ENCODE measurements around the gene CMC1.
A peak's percentile ranks its signal among the peaks of the same experiment; 100 is the strongest.
"Not testable (repeated sequence)": the region's sequence is repeated elsewhere in the genome, so short reads cannot be mapped to it uniquely, and the experiment has no call there.

Gene CMC1

DNA sequence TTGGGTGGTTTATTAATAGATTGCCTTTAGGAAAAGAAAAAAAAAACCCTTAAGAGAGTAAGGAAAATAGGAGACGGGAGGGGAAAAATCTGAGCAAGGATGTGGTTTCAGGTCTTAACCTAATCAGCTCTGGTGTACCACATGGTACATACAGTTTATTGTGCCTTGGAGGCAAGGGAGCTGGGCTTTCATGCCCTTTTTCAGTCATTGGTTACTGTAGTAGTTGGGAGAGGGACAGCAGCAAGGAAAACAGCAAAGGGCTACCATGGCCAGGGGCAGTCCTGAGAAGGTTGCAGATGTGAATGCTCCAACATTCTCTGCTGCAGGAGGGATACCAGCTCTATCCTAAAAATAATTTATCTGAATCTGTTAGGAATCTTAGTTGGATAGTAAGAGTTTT lies 5.9 kb downstream of the CMC1 start:
- no peak for DNase-seq

DNA sequence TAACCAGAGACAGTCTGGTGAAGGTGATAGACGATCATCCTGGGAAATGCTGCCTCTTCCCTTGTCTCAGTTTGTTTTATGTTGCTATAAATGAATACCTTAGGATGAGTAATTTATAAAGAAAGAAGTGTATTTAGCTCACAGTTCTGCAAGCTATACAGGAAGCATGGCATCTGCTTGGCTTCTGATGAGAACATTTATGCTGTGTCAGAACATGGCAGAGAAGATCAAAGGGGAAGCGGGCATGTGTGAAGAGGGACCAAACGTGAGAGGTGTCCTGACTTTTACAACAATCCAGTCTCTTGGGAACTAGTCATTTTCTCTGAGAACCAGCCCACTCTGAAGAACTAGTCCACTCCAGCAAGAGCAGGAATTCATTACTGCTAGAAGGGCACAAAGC lies 9.6 kb downstream of the CMC1 start:
- DNase-seq, result no peak

DNA sequence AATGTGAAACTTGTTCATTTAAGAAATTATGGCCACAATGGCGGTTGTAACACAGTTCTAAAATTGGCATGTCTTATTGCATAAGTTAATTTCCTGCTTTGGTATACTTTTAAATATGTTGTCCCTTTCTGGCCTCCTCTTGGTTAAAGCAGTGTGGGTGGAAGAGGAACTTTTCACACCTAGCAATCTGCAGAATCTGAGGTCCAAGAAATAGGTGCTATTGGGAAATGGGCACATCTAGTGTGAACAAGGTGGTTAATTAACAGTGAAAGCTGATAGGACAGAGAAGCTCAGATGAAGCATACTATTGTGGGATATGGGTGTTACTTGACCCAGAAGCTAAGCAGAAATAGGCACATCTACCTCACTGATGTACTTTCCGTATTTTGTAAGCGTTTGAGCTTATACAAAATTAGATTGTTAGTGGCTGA lies 10.6 kb downstream of the CMC1 start:
- peak; percentile 60 for DNase-seq

DNA sequence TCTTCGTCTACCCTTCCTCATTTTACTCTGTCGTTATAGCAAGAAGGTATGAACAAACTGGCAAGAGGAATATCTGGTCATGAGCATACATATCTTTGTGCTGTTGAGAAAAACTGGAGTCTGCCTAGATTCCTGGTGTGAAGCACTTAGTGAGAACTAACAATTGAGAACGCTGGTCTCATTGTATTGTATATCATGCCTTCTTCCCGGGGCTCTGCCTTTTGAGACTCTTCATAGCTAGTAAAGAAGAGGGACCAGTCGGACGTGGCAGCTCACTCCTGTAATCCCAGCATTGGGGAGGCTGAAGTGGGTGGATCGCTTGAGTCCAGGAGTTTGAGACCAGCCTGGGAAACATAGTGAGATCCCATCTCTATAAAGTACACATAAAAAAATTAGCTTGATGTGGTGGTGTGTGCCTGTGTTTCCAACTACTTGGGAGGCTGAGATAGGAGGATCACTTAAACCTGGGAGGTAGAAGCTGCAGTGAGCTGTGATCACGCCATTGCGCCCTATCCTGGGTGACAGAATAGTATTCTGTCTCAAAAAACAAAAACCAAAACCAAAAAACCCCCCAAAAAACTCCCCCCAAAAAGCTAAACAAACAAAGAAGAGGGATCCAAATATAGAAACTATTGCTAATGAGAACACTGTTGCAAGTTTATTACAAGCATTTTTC lies 11.8 kb downstream of the CMC1 start:
- DNase-seq, result no peak

DNA sequence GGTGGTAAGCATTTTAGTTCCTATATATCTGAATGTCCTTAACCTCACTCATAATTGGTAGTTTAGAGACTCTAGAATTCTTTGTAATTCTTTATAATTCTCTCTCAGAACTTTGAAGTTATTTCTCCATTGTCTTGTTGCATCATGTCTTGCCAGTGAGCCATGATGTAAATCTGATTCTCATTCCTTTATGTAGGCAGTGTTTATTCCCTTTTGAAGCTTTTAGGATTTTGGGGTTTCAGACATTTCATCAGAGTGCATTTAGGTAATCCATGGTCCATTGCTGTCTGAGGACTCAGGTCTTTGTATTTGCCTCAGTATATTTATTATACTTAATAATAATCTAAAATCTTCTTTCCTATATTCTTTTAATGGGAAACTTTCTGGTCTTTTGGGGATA lies 20.6 kb downstream of the CMC1 start:
- DNase-seq, result no peak

DNA sequence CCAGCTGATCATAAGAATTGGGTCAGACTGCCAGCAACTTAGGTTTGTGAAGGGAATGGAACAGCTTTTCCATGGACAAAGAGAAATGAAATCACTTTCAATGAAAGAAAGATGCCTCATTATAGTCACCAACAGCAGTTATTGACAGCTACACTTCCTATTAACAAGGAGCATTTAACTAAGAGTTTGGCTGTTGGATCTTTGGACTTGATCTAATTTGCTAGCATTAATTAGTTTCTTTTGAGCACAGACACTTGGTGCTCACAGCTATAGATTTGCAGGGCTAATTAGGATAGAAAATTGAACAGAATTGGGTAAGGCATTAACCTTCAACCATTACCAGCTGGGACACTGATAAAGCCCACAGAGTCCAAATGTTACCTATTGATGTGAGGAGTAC lies 24.2 kb downstream of the CMC1 start:
- DNase-seq, result no peak

DNA sequence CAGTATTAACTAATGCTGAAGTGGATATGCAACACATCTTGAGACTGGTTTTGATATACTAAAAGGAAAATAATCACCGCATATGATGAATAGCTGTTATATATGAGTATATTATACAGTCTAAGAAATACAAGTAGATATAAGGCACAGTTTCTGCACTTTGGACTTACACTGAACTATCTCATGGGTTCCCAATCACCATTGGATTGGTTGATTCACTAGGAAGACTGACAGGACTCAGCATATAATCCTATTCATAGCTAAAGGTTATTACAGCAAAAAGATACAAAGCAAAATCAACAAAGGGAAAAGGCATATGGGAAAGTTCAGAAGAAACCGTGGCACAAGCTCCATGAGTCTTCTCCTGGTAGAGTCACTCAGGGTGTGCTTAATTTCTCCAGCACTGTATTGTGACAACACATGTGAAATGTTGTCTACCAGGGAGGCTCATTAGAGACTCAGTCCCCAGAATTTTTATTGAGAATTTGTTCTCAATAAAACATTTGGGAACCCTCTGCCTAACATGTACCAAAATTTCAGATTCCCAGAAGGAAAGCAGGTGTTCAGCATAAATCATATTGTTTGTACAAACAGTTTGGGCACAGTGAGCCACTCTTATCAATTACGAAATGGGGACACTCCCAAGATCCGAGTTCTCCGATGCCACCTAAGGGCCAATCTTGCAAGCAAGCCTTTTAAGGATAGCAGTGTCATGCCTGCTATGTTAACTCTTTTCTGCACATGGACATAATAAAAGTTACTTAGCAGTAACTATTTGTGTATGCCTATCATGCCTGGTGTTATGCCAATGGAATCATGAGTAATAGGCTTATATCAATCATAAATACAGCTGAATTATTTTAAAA lies 26.8 kb downstream of the CMC1 start:
- no peak for DNase-seq

DNA sequence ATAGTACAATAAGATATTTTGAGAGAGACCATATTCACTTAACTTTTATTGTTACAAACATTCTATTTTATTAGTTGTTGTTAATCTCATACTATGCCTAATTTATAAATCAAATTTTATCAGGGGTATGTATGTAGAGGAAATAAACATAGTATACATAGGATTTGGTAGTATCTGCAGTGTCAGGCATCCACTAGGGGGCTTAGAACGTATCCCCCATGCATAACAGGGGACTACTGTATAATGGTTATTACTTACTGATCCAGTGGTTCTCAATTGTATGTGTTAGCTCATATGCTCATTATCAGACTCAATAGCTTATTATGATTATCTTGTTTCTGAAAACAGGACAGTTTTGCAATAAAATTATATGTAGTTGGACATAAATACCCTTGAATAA lies 27.6 kb downstream of the CMC1 start:
- DNase-seq, result no peak

DNA sequence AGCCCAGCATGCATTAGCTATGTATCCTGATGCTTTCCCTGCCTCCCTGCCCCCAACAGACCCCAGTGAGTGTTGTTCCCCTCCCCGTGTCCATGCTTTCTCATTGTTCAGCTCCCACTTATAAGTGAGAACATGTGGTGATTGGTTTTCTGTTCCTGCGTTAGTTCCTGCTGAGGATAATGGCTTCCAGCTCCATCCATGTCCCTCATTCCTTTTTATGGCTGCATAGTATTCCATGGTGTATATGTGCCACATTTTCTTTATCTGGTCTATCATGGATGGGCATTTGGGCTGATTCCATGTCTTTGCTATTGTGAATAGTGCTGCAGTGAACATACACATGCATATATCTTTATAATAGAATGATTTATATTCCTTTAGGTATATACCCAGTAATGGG lies 28.5 kb downstream of the CMC1 start:
- not testable (repeated sequence) for DNase-seq

DNA sequence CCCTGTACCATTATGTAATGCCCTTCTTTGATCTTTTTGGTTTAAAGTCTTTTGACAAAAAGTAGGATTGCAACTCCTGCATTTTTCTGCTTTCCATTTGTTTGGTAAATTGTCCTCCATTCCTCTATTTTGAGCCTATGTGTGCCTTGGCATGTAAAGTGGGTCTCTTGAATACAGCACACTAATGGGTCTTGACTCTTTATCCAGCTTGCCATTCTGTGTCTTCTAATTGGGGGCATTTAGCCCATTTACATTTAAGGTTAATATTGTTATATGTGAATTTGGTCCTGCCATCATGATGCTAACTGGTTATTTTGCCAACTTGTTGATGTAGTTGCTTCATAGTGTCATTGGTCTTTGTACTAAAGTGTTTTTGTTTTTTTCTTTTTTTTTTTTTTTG lies 32.4 kb downstream of the CMC1 start:
- no peak for DNase-seq

DNA sequence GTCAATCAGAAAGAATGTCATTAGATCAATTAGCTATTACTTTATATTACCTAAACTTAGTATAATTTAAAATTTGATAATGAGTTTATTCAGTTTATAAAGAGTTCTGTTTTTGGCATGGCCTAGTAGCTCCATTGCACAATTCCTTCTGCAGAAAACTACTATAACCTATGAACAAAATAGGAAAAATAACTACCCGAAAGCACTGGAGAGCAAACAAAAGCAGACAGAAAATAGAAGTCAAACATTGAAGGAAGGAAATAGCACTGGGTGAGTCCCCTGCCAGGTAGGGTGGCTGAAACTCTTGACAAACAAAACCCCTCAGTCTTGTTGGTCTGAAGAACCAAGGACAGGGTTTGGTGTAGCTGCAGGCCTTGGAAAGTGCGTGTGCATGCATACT lies 37.5 kb downstream of the CMC1 start:
- no peak for DNase-seq

DNA sequence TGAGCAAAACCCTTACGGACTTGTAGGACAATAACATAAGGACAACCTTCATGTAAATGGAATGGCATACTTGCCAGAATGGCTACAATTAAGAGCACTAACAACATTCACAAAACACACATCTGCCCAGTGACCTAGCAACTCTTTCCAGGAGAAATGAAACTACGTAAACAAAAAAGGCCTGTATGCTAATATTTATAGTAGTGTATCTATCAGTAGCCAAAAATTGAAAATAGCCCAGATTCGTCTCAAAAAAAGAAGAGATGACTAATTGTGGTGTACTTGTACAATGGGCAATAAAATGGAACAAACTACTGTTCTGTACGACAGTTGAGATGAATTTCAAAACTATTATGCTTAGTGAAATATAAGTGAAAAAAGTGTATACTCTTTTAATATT lies 38.4 kb downstream of the CMC1 start:
- DNase-seq, result no peak

DNA sequence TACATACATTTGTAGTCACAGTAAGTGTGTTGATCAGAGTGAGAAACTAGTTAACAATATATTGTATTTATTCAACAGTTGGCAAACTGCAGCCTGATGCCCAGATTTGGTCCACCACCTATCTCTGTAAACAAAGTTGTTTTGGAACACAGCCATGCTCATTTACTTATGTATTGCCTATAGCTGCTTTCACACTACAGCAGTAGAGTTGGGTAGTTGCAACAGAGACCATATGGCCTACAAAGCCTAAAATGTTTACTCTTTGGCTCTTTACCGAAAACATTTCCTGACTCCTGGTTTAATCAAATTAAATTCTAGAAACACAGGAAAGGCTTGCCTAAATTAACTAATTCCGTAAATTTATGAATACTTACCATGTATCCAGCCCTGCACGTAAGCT lies 39.4 kb downstream of the CMC1 start:
- no peak for DNase-seq

DNA sequence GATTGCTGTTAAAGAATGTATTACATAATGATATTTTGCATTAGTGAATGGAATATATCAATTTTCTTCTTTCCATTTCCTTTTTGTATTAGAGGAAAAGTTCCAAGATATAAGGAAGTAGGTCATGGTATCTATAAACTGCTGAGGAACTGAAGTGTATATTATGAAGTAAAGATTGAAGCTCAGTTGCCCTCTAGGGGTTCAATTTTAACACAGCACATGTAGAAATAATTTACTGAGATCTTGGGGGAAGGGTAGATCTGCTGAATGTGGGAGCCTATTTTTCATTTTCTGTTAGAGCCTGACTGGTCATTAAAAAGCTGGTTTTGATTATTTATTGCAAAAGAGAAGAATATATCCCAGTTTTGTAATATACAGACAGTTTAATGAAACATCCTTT lies 45.2 kb downstream of the CMC1 start:
- DNase-seq, result peak; percentile 52

DNA sequence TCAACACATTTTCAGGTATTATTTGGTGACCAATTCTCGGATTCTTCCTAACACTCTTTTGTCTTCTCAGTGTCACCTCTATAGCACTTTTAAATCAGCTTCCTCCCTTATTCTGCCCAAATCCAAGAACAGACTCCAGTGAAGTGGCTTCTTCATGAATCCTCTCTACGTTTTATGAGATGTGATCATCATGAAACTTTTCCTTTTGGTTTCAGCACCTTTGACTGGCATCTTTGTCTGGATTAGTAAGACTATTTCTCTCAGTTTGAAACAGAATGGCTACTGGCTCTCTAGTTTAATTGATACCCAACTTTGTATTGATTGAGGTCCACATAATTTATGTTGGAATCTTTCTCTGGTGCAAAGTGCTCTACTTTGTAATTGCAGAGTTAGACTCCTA lies 45.6 kb downstream of the CMC1 start:
- no peak for DNase-seq

DNA sequence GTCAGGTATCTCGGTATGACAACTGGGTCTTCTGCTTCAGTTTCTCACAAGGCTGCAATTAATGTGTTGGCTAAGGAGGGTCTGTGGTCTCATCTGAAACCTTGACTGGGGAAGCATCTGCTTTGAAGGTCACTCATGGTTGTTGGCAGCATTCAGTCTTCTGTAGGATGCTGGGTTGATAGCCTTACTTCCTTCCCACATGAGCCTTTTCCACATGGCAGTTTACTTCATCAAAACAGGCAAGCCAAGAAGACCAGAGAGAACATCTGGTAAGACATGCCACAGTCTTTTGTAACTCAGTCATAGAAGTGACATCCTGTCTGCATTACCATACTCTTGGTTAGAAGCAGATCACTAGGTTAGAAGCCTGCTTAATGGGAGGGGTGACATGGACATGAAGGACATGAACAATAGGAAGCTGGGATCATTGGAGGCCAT lies 49.5 kb downstream of the CMC1 start:
- DNase-seq, result no peak

DNA sequence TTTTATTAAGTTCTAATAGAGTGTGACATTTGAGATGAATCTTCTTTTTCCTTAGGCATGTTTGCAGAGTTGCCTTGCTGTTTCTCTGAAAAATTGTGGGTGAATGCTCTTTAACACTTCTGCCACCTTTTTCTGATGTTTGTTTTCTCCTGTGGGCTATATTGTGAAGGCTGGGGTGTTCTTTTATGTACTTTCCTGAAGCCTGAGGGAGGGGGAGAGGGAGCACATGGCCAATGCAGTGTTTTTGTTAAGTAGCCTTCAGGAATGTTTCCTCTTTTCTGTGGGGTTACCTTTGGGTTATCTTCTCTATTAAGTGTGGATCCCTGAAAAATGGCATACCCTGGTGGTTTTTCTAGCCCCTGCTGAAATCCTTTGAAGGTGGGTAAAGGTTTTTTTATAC lies 50.2 kb downstream of the CMC1 start:
- no peak for DNase-seq

DNA sequence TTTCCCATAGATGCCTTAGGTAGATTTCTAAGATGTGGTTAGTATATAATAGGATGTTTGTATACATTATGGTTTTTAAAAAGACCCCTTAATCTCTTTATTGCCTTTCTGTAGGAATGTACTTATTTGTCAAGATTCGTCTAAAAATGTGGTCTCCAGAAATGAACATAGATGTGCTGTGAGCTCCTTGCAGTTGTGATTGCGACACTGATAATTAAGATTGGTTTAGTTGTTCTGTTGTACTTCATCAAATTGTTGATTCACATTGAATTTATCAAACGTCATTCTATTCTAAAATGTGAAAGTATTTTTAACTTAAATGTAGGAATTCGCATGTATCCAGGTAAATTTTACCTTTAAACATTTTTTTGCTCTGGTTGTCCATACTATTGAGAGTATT lies 51.2 kb downstream of the CMC1 start:
- DNase-seq, result no peak

DNA sequence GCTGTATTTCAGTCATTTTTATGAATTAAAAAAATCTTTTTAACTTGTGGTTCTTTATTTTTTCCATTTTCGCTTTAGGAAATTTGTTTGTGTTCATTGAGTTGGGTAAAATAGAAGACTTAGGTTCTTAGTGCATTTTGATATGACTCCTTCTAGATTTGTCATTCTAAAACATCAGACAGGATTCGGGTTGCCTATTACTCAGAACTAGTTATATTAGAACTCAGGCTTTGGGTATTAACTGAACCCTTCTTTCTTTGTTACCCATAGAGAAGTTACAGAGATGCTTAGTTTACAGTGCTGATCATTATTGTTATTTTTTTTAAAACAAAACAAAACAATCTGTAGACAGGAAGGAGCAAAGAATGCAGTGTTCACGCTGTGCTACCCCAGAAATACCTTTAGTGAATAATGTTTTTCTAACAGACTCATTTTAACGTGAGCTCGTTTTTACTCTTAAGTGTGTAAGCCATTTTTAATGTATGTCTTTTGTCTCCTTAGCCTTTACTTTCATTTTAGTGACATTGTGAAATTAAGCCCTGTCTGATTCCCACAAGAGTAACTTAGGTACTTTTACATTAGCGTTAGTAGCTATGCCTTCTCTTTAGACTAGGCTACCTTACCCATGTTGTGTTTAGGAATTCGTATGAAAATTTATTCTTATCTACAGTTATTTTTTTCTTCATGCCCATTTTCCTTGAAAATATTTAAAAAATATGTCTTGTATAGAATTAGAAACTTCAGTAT lies 53.4 kb downstream of the CMC1 start:
- no peak for DNase-seq

DNA sequence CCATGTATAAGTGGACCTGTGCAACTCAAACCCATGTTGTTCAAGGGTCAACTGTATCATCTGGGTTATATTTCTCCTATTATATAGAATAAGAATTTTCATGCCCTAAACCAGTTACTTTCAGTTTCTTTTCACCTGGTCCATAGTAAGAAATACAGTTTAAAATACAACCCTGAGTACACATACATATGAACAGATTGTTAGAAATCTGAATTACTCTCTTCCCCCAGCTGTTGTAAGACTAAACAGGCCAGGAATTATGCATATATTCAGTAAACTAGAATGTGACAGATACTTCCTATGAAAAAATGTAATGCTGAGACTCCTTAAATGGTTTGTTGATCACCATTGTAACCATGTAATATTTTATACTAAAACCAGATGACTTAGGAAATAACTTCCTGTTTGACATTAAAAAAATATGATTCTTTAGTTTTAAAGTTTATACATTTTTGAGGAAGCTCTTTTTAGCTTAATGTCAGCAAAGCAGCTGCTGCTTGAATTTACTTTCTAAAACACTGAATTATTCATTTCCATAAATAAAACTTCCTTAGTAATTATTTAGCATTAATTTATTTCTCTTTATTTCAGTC lies 54.6 kb downstream of the CMC1 start:
- no peak for DNase-seq

DNA sequence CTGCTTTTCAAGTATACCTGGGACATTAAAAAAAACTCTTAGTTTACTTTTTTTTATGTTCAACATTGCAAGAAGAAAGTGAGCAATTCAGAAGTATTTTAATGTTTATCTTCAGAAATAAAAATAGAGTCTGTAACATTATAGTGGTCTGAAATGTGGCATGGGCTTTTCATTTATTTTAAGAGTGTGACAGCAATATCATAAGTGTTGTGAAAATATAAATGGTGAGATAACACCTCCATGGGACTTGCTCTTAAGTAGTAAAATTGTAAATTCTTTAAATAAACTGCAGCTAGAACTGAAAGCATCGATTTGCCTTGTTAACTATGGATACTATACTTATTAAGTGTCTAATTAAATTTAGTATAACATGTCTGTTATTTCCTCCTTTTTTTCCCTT lies 58.3 kb downstream of the CMC1 start:
- DNase-seq, result no peak

DNA sequence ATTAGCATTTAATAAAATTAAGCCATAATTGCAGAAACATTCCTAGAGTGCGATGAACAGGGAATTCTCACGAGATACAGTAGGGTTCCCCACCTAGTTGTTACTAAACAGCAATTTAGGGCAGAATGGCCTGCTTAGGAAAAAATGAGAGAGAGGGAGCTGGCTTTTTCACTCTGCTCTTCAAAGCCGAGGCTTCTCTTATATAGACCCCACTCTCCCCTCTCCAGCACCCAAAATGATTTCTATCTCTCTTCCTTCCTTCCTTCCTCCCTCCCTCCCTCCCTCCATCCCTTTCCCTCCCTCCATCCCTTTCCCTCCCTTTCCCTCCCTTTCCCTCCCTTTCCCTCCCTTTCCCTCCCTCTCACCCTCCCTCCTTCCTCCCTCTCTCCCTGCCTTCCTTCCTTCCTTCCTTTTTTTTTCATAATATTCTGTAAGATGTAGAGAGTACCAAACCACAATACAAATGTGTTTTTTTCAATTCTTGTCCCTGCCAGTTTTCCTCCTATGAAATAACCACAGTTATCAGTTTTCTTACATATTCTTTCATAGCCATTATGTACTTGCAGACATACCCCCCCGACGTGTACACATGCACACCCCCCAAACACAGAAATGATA lies 59.0 kb downstream of the CMC1 start:
- DNase-seq, result no peak

DNA sequence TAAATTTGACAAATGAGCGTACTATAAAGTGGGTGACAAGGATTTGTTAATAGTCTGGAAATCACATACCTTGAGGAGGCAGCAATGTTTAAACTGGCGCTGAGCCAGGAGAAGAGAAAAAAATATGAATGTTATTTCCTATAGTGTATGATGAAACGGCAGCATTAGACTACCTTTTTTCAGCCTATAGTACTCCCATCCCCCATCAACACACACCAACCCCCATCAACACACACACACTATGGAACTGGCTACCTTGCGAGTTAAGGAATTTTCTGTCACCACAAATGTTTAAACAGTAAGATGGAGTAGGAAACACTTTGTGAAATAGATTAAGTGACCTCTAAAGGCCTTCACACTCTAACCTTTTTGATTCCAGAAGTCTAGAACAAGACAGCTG lies 60.3 kb downstream of the CMC1 start:
- DNase-seq, result no peak

Measured in CD4-positive, alpha-beta T cell treated with Interleukin-12 subunit alpha and Interleukin-12 subunit beta, for 1 hour (primary cell).